Measurements from ENCODE around the gene UST. TPM values are rescaled to one million over a fixed set of nuclear protein-coding genes. Genes with fewer than 3 reads are reported as not detected.

The UST gene
- total and polyA plus RNA-seq, 9 of the 15 experiments (the other 6 are each of a cell fraction or from before 2014, with no cell fraction given): 0.04 to 0.10 TPM; not detected in 7

GRCh38 chr6:149114167-149114566 is 367.3 kb downstream of the UST start:
- no peak overlapping the region for H3K9ac ChIP-seq (ENCODE audit: insufficient read depth in 1 of 2, low read depth in 2 of 2, low read length in 2 of 2)
- ChIA-PET CTCF (ENCODE audit: low intra/inter-chr PET ratio) (no interaction called here), POLR2A (no interaction called here)
- no peak overlapping the region for H2AFZ ChIP-seq (ENCODE audit: low read depth, low read length)
- no peaks in the 10 kb centered on the region for H3K36me3 ChIP-seq (ENCODE audit: control insufficient read depth, insufficient read depth, low read length)
- peaks cover 12 to 26% of the 10 kb centered on the region in 2 experiments; a peak in 4 of 5 replicates for H3K4me1 ChIP-seq (replicated peaks in 1 of 2; ENCODE audit: control insufficient read depth in 2 of 2, insufficient read depth in 2 of 2, low read length in 2 of 2)
- WGBS (ENCODE audit: insufficient coverage, low coverage, missing lambda C conversion rate): 79% methylated on average over 4 of the region's 4 CpGs
- no peaks in the 10 kb centered on the region for H3K9me1 ChIP-seq (ENCODE audit: control insufficient read depth, insufficient read depth, low read length)
- H3K9me3 ChIP-seq (replicated peaks; ENCODE audit: control insufficient read depth, insufficient read depth, low read depth, low read length): peaks cover 10% of the 10 kb centered on the region; the same call in 1 of the 2 replicates
- no peaks in the 10 kb centered on the region for H3K27me3 ChIP-seq (ENCODE audit: control insufficient read depth in 2 of 2, insufficient read depth in 2 of 2, low read length in 2 of 2)
- in situ Hi-C loops (cut with MboI): no loop called here
- no peak overlapping the region for H3K4me3 ChIP-seq
- H3K79me2 ChIP-seq (ENCODE audit: control insufficient read depth, insufficient read depth, low read length): no peaks in the 10 kb centered on the region
- FAIRE-seq (no peak), DNase-seq (ENCODE audit: extremely low read depth in 1 of 4, low spot score in 3 of 4) (peak in 1 of 4 experiments; percentile 5), ATAC-seq (no peak)
- H4K20me1 ChIP-seq (replicated peaks; ENCODE audit: control insufficient read depth, insufficient read depth, low read length): no peaks in the 10 kb centered on the region
- H3K4me2 ChIP-seq (ENCODE audit: insufficient read depth, low read length): no peak overlapping the region
- intact Hi-C loops (cut with micrococcal nuclease): no loop called here
- BruUV-seq (replicated peaks): no TSS peak
- H3K27ac ChIP-seq (ENCODE audit: extremely low read depth, low read depth, low read length): no peak overlapping the region
- TF ChIP-seq HOMEZ (CRISPR knock-in tag; IDR thresholded peaks at IDR 0.05) (no peak), CHD4 (IDR thresholded peaks at IDR 0.05; ENCODE audit: insufficient read depth, insufficient replicate concordance, low read depth, low read length, poor library complexity, severe bottlenecking) (no peak), HNRNPL (IDR thresholded peaks at IDR 0.05; ENCODE audit: low read depth, low read length) (no peak), ZNF12 (CRISPR knock-in tag; IDR thresholded peaks at IDR 0.05) (no peak), SREBF1 (IDR thresholded peaks at IDR 0.05; ENCODE audit: borderline replicate concordance, low read depth, low read length) (no peak), NCOA1 (IDR thresholded peaks at IDR 0.05; ENCODE audit: low read depth) (no peak), MTA3 (IDR thresholded peaks at IDR 0.05; ENCODE audit: borderline replicate concordance) (no peak), SMAD3 (CRISPR knock-in tag; conservative IDR thresholded peaks at IDR 0.05) (no peak), ZNF668 (CRISPR knock-in tag; IDR thresholded peaks at IDR 0.05) (no peak), ETV6 (IDR thresholded peaks at IDR 0.05; ENCODE audit: borderline replicate concordance in 1 of 2, low read depth in 2 of 2, low read length in 1 of 2) (no peak), ETV6 (CRISPR knock-in tag; IDR thresholded peaks at IDR 0.05; ENCODE audit: borderline replicate concordance) (no peak), HIVEP1 (CRISPR knock-in tag; IDR thresholded peaks at IDR 0.05) (no peak), TCFL5 (CRISPR knock-in tag; conservative IDR thresholded peaks at IDR 0.05) (no peak), ETS1 (conservative IDR thresholded peaks at IDR 0.05; ENCODE audit: control insufficient read depth, low read depth, low read length) (no peak), E2F4 (CRISPR knock-in tag; IDR thresholded peaks at IDR 0.05; ENCODE audit: low read depth) (no peak), ZNF184 (CRISPR knock-in tag; IDR thresholded peaks at IDR 0.05) (no peak), ZBED1 (IDR thresholded peaks at IDR 0.05) (no peak)
